ENCODE measurements around the gene TNFSF13. TPM values are rescaled to one million over a fixed set of nuclear protein-coding genes. Genes with fewer than 3 reads are reported as not detected.
"Not testable (repeated sequence)": the region's sequence is repeated elsewhere in the genome, so short reads cannot be mapped to it uniquely, and the experiment has no call there.

The TNFSF13 gene
- total RNA-seq, 1 experiment from 2014 or later: 1.7 TPM

DNA sequence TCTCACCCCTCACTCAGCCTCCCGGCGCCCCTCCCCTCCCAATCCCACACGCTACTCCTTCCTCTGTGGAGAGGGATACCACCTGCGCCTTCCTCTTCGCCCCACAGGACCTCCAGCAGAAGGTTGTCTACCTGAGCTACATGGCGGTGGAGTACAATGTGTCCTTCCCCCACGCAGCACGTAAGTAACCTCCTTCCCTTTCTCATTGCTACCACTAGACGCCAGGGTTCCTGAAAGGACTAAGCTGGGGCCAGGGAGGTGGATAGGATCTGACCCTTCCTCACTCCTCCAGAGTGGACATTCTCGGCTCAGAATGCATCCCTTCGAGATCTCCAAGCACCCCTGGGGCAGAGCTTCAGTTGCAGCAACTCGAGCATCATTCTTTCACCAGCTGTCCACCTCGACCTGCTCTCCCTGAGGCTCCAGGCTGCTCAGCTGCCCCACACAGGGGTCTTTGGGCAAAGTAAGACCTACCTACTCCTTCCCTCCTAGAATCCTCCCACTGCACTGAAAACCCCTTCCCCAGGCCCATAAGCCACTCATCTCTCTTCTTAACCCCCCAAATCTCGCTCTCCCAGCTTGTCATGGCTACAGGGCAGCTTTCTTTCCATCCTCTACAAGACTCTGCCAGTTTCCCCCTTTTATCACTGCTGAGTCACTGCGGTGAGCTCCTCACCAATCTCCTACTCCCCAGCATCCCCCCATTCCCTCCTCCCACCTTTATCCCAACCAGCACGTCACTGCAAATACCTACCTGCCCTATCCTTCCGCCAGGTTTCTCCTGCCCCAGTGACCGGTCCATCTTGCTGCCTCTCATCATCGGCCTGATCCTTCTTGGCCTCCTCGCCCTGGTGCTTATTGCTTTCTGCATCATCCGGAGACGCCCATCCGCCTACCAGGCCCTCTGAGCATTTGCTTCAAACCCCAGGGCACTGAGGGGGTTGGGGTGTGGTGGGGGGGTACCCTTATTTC lies 22.3 kb downstream of the TNFSF13 start:
- Histone ChIP-seq H3K9me3 (no peaks in the 10 kb centered on the region), H3K27me3 (no peaks in the 10 kb centered on the region), H3K36me3 (peaks cover 27% of the 10 kb centered on the region), H3K4me3 (no peak overlapping the region)
- DNase-seq: no peak

DNA sequence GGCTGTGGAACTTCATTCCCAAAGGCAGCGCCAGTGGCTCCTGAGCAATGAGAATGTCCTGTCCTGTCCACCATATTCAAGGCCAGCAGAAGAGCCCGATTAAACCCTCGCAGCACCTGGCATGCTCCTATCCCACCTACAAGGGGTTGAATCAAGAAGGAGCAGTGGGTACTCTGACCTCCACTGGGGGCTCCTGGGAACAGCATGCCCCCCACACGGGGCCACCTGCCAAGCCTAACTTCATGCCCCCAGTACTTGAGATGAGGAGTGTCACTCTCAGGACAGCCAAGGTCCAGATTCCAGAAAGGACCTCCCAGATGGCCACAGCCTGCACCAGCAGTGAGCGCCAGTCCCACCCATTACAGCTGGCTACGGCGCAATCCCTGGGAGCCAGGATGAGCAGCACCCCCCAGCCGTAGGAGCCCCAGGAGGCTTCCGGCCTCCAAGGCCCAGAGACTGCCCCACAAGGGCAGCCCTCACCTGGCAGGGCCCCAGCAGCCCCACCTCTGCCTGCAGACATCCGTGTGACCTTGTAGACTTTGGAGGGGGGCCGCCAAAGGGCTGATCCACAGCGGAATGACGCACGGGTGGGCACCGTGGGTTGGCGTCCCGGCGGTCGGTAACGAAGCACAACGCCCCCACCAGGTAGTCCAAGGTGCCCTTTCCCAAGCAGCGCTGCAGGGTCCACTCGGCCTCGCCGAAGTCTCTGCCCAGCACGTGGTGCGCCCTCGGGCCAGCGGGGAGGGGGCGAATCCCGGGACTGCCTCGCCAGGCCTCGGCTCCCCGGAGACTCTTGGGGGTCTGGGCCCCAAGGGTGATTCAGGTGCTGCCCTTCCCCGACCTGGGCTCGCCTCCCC lies 24.1 kb downstream of the TNFSF13 start:
- no peak for DNase-seq

DNA sequence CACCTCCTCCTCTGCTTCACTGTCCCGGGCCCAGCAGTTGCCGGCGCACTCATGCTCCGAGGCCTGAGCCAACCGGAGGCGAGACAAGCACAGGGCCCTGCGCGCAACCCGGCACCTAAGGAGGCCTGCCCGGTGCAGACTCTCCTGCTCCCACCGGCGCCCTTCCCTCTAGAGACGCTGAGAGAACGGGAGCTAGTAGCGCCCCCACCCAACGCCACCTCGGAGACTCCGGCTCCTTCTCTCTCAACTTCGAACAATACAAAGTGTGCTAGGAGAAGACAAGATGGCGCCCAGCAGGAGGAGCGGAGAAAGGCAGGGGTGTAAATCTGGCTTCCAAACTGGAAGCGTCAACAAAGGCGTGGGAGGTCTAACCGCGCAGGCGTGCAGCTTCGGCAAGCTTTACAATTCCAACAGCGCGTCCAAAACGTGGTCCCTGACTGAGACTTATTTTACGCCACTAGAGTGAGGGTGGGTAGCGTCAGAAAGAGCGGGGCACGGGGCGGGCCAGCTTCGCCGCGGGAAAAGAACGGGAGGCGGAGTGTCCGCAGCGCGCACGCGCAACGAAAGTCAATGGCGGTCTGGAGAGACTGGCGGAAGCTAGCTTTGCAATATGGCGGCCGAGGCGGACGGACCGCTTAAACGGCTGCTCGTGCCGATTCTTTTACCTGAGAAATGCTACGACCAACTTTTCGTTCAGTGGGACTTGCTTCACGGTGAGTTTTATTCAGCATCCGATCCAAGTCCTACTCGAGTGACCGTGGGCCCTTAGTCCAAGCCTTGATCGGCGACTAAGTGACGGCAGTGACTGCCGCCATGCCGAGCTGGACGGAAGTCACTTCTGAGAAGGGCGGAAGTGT lies 24.9 kb downstream of the TNFSF13 start, which contains the start of gene MPDU1:
TSS of gene MPDU1 (plus strand) at position 600 of the 857 bp plus-strand sequence. CDS start at position 611, 11 bp downstream.
- no peaks in the 10 kb centered on the region for H3K27me3 ChIP-seq
- no peaks in the 10 kb centered on the region for H3K9me3 ChIP-seq
- DNase-seq: peak; percentile 89
- peak within 1 kb of the TSS; percentile 83 for H3K4me3 ChIP-seq
- peaks cover 5% of the 10 kb centered on the region; the same call in 1 of the 2 replicates for H3K36me3 ChIP-seq

More for the DNA sequence above, 24.1 kb downstream of the TNFSF13 start:
- Histone ChIP-seq H3K36me3 (peaks cover 10% of the 10 kb centered on the region), H3K27me3 (no peaks in the 10 kb centered on the region), H3K9me3 (no peaks in the 10 kb centered on the region), H3K4me3 (no peak overlapping the region)

GRCh38 chr17:7586673-7587419 lies 28.3 kb downstream of the TNFSF13 start:
- Histone ChIP-seq H3K27me3 (no peaks in the 10 kb centered on the region), H3K36me3 (peaks cover 2% of the 10 kb centered on the region; the same call in 1 of the 2 replicates), H3K4me3 (no peak overlapping the region), H3K9me3 (no peaks in the 10 kb centered on the region)
- no peak for DNase-seq

DNA sequence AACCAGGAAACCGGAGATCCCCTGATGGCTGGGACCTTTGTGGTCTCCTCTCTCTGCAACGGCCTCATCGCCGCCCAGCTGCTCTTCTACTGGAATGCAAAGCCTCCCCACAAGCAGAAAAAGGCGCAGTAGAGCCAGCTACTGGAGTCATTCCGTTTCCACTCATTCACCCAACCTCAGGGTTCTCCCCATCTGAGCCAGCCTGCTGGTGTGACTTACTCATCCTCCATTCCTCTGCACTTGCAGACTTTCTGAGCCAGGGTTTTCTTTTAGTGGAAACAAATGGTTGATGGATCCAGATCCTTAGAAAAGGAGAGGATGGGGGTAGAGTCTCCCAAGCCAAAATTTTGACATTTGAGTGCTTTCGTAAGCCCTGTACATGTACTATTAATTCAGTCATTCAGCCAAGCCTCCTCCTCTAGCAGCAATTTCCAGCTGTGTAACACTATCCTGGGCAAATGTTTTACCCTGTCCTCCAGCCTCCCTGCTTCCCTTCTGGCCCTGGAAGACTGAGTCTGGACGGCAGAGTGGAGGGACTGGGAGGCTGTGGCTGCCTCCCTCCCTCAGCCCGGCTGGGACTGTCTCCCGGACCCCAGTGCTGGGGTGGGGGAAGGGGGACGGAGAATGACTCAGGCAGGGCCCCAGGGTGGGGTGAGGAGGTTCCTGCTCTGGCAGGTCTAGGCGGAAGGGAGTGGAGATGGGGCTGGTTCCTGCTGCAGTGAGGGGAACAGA lies 29.0 kb downstream of the TNFSF13 start:
- Histone ChIP-seq H3K4me3 (no peak overlapping the region), H3K9me3 (no peaks in the 10 kb centered on the region)
- peak; percentile 67 for DNase-seq

DNA sequence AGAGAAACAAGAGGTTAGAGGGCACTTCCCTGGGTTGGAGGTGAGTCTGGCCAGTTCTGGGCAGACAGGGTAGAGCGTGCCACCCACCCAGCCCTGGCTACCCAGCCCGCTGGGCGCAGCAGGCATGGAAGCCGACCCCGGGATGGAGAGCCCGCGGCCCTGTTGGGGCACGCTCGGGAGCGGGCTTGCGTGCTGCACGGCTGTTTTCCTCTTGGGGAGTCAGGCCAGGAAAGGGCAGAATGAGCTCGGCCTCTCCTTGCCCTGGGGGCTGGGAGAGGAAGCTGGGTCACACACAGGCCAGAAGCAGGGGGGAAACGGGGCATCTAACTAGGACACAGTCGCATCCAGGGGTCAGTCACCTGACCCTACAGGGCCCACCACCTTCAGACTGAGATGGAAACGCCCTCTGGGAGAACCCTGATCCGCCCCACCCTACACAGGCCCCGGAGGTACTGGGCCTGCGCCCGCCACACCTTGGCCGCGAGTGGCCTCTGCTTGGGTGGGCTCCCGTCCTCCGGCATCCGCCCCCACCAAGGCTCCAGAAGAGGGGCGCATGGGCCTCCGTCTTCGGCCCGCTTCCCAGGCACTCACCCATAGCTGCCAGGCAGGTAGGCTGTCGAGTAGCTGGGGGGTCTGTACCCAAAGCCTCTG lies 30.1 kb downstream of the TNFSF13 start:
- Histone ChIP-seq H3K27me3 (no peaks in the 10 kb centered on the region), H3K4me3 (no peak overlapping the region), H3K36me3 (peaks cover 2% of the 10 kb centered on the region; the same call in 1 of the 2 replicates), H3K9me3 (no peaks in the 10 kb centered on the region)
- no peak for DNase-seq

More for the DNA sequence above, 29.0 kb downstream of the TNFSF13 start:
- no peaks in the 10 kb centered on the region for H3K27me3 ChIP-seq
- peaks cover 2% of the 10 kb centered on the region; the same call in 1 of the 2 replicates for H3K36me3 ChIP-seq

- Histone ChIP-seq H3K36me3 (peaks cover 6% of the 10 kb centered on the region), H3K4me3 (no peak overlapping the region)
- no peak for DNase-seq
Measured at GRCh38 chr17:7589204-7589868, 30.8 kb downstream of the TNFSF13 start.

GRCh38 chr17:7589891-7590691 lies 31.5 kb downstream of the TNFSF13 start, which contains the start of gene SOX15:
Gene SOX15 (minus strand): TSS chr17:7590094. CDS start chr17:7589676, 418 bp downstream.
- peaks cover 9% of the 10 kb centered on the region for H3K36me3 ChIP-seq
- no peak within 1 kb of the TSS for H3K4me3 ChIP-seq
- no peak for DNase-seq
- no peaks in the 10 kb centered on the region for H3K27me3 ChIP-seq
- H3K9me3 ChIP-seq: no peaks in the 10 kb centered on the region

More at GRCh38 chr17:7589204-7589868, 30.8 kb downstream of the TNFSF13 start:
- Histone ChIP-seq H3K27me3 (no peaks in the 10 kb centered on the region), H3K9me3 (no peaks in the 10 kb centered on the region)

- DNase-seq: peak; percentile 26
- H3K27me3 ChIP-seq: no peaks in the 10 kb centered on the region
- peaks cover 13% of the 10 kb centered on the region for H3K36me3 ChIP-seq
- no peaks in the 10 kb centered on the region for H3K9me3 ChIP-seq
- no peak overlapping the region for H3K4me3 ChIP-seq
Measured at GRCh38 chr17:7590743-7591142, 32.2 kb downstream of the TNFSF13 start.

DNA sequence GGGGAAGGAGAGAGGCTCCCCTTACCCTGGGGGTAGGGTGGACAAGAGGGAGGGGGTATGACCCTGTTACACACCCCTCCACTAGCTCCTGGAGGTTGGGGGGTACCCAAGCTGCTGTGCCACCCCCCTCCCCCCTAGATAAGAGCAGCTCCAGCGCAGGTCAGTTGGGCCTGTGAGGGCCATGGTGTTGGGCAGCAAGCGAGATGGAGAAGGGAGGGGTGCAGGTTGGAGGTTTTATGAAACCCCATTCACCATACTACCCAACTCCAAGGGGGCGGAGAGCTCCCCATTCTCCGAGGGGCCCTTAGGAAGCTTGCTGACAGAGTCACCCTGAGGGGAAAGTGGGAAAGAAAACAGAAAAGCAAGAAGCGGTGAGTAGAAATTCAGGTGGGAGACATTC lies 33.0 kb downstream of the TNFSF13 start:
- peaks cover 13% of the 10 kb centered on the region for H3K36me3 ChIP-seq
- no peaks in the 10 kb centered on the region for H3K9me3 ChIP-seq
- DNase-seq: no peak
- H3K4me3 ChIP-seq: no peak overlapping the region
- H3K27me3 ChIP-seq: no peaks in the 10 kb centered on the region

- DNase-seq: no peak
- Histone ChIP-seq H3K9me3 (no peaks in the 10 kb centered on the region), H3K36me3 (peaks cover 13% of the 10 kb centered on the region), H3K27me3 (no peaks in the 10 kb centered on the region), H3K4me3 (no peak overlapping the region)
Measured at GRCh38 chr17:7592422-7593021, 34.0 kb downstream of the TNFSF13 start.

GRCh38 chr17:7593296-7593695 lies 34.7 kb downstream of the TNFSF13 start:
- no peak for DNase-seq
- Histone ChIP-seq H3K4me3 (no peak overlapping the region), H3K36me3 (peaks cover 11% of the 10 kb centered on the region), H3K27me3 (no peaks in the 10 kb centered on the region), H3K9me3 (no peaks in the 10 kb centered on the region)

- peaks cover 16% of the 10 kb centered on the region for H3K36me3 ChIP-seq
- DNase-seq, H3K9me3 ChIP-seq, H3K27me3 ChIP-seq, H3K4me3 ChIP-seq: not testable (repeated sequence)
Measured at GRCh38 chr17:7597561-7597960, 39.0 kb downstream of the TNFSF13 start.

Data from MG63 (cell line).